Urinary bladder (tissue), 4 donors: ENCODE data around the gene MUSK. TPM values are rescaled to one million over a fixed set of nuclear protein-coding genes. Genes with fewer than 3 reads are reported as not detected.

Experiments
- DNase-seq: peaks from one replicate; pipeline ENCODE4 v3.0.0-alpha.2; 2015; ENCODE audit errors: extremely low spot score
- H3K27ac ChIP-seq: one replicate; pipeline ENCODE4 v1.5.1; 2013; ENCODE audit warnings: low read depth, mild to moderate bottlenecking, moderate library complexity
- H3K36me3 ChIP-seq: one replicate; pipeline ENCODE4 v1.6.1; 2013; ENCODE audit warnings: mild to moderate bottlenecking, moderate library complexity; ENCODE audit not compliant: insufficient read depth
- H3K4me1 ChIP-seq: one replicate; pipeline ENCODE4 v1.6.1; 2013; ENCODE audit warnings: mild to moderate bottlenecking, moderate library complexity; ENCODE audit not compliant: insufficient read depth
- H3K4me3 ChIP-seq: one replicate; pipeline ENCODE4 v1.5.1; 2013; ENCODE audit warnings: low read depth, low read length
- WGBS: extraction: QIAGEN DNeasy Blood & Tissue Kit; methylation state at CpG from one replicate; pipeline ENCODE4 v1.1.7; 2013; 5-methylcytosine and 5-hydroxymethylcytosine counted together
- polyA plus RNA-seq: library from polyadenylated mRNA; stranded (reverse); fragments of 200-250 nt; gene quantifications from one replicate; pipeline ENCODE4 v1.2.3, GENCODE V29; 2013
- small RNA-seq: library from RNA; depleted of rRNA; stranded (forward); fragments of <200 nt; gene quantifications from one replicate; pipeline ENCODE3, GENCODE V24; 2014
- total RNA-seq: library from RNA; depleted of rRNA; stranded (reverse); fragments of >200 nt; gene quantifications from one replicate; pipeline ENCODE4 v1.2.3, GENCODE V29; 2014
- donor health status: healthy with polysubstance abuse.
- donor health status: healthy.

MUSK gene
- total and polyA plus RNA-seq, 2 donors, result 2.8 to 4.9 TPM

DNA sequence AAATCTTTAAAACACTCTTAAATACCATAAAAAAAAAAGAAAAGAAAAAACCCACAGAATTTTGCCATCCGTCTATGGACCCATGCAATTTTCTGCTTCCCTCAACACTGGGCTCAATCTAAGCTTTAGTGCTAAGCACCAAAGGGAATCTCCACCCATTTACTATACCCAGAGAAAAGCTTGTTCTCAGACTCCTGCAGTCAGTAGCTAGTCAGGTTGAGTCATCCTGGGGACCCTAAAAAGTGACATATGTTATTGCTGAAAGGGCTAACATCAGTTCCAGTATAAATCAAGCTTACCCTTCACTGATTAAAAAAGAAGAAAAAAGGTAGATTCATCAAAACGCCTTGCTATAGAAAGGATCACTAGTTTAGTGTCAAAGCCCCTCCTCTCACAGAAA, 177.6 kb downstream of the MUSK start:
- H3K4me1 ChIP-seq, result no peaks in the 10 kb centered on the region
- WGBS, result 95% methylated on average over 2 of the region's 2 CpGs

GRCh38 chr9:110847671-110848070, 179.1 kb downstream of the MUSK start:
- WGBS, result 24% methylated on average over 3 of the region's 3 CpGs

More for the DNA sequence above, 177.6 kb downstream of the MUSK start:
- no peak for DNase-seq
- Histone ChIP-seq H3K27ac (no peak overlapping the region), H3K36me3 (no peaks in the 10 kb centered on the region), H3K4me3 (no peak overlapping the region)

GRCh38 chr9:110850401-110851135, 182.0 kb downstream of the MUSK start:
- Histone ChIP-seq H3K4me3 (no peak overlapping the region), H3K36me3 (no peaks in the 10 kb centered on the region), H3K27ac (no peak overlapping the region), H3K4me1 (no peaks in the 10 kb centered on the region)
- WGBS, result 91% methylated on average over 6 of the region's 6 CpGs
- DNase-seq, result no peak

More at GRCh38 chr9:110847671-110848070, 179.1 kb downstream of the MUSK start:
- H3K4me3 ChIP-seq, result no peak overlapping the region
- no peak for DNase-seq
- H3K36me3 ChIP-seq, result no peaks in the 10 kb centered on the region
- H3K4me1 ChIP-seq, result no peaks in the 10 kb centered on the region
- H3K27ac ChIP-seq, result no peak overlapping the region

Small RNA genes within 50 kb of the gene (small RNA-seq; reads per million reads assigned to genes)
- gene AL513328.1, result not detected

Other genes with a start within 250 kb of the MUSK start
- 80.5 TPM for gene SVEP1, start 89.0 kb upstream of the MUSK start, total RNA-seq
- gene SVEP1, start 89.0 kb upstream of the MUSK start, polyA plus RNA-seq, result 7.7 TPM